ENCODE data around the gene TAF9B.
"Not testable (repeated sequence)": the region's sequence is repeated elsewhere in the genome, so short reads cannot be mapped to it uniquely, and the experiment has no call there.

TAF9B gene

DNA sequence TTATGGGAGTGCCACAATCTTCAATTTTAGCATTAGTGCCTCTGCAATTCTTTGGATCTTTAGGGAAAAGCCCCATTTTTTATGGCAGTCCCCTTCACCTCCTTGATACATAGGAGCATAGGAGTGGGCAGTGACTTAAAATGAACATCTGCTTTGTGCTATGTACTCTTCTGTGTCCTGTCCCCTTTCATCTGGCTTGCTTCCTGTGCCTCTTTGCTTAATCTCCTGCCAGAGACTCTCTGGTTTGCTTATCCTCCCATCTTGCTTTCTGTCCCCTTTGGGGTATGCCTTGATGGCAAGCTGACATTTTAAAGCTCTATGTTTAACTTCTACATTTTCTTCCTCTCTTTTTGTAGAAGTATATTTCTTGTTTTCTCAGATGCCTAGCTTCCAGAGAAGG lies 23.1 kb downstream of the TAF9B start:
- DNase-seq (ENCODE audit: low read depth in 2 of 2): no peak

DNA sequence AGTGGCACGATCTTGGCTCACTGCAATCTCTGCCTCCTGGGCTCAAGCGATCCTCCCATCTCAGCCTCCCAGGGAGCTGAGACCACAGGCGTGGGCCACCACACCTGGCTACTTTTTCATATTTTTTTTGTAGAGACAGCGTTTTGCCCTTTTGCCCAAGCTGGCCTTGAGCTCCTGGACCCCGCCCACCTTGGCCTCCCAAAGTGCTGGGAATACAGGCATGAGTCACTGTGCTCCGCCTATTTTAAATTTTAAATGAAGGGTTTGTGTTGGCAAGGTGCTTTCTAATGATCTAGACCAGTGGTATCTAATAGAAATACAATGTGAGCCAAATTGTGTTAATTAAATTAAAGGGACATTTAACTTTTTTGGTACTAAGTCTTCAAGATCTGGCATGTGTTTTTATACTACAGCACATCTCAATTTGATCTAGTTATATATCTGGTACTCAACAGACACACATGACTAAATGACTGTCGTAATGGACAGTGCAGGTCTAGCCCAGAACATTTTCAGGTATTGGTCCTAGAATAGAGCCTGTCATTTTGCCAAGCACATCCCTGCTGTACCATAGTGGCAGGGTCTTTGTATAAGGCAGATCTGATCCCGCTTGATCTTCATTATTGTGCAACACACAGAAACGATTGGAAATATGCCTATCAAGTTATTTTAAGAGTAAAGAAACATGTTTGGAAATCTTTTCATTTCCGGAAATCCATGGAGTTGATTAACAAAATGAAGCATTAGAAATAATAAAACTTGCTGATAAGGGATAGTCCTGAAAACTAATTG lies 28.1 kb downstream of the TAF9B start:
- DNase-seq (ENCODE audit: low read depth in 2 of 2): no peak

GRCh38 chrX:78109458-78109857 lies 30.0 kb downstream of the TAF9B start:
- DNase-seq (ENCODE audit: low read depth in 2 of 2): no peak

- no peak for DNase-seq (ENCODE audit: low read depth in 2 of 2)
Measured at GRCh38 chrX:78106651-78106986, 32.8 kb downstream of the TAF9B start.

DNA sequence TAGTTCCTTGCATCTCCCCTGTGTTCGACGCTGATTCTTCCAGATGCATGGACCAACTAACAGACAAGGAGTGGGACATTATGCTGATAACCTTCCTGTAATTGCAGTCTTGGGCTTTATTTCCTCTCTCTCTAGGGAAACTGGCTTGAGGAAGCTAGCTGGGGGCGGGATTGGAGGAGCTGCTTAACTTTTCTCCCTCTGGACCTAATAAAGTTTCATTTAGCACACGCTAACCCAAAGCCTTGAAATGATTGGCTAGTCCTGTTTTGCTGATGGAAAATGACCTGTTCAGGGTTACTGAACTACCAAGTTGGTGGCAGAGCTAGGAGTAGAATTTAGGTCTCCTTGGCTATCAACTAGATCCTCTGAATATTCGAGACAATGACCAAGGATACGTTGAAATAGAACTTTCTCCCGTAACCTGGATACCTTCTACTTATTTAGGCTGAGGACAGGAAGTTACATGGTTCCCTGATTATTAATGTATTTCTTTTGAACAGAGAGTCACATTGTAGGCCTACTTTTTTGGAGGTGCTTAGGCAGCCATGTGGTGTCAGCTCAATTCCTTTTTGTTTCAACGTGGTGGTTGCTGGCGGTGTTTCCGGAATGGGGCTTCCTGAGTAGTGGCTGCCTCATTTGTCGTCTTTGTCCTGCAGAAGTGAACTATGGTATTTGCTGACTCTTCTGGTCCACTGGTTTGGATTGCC lies 33.4 kb downstream of the TAF9B start:
- DNase-seq (ENCODE audit: low read depth in 2 of 2): no peak

GRCh38 chrX:78104447-78105176 lies 34.8 kb downstream of the TAF9B start:
- DNase-seq (ENCODE audit: low read depth in 2 of 2): no peak

DNA sequence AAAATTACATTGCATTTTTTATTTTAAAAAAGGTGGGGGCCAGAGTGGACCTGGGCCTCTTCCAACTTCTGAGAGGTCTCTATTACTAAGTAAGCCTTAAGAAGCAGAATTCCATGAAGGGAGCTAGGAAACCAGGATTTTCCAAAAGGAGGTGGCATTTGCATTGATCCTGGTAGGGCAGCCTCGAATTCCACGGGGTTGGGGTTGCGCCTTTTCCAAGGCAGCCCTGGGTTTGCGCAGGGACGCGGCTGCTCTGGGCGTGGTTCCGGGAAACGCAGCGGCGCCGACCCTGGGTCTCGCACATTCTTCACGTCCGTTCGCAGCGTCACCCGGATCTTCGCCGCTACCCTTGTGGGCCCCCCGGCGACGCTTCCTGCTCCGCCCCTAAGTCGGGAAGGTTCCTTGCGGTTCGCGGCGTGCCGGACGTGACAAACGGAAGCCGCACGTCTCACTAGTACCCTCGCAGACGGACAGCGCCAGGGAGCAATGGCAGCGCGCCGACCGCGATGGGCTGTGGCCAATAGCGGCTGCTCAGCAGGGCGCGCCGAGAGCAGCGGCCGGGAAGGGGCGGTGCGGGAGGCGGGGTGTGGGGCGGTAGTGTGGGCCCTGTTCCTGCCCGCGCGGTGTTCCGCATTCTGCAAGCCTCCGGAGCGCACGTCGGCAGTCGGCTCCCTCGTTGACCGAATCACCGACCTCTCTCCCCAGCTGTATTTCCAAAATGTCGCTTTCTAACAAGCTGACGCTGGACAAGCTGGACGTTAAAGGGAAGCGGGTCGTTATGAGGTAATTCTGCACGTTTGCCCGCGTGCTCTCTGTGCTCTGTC lies 35.6 kb downstream of the TAF9B start, which contains the start of gene PGK1:
Gene PGK1, plus strand, starts transcription at position 626 of the 824 bp plus-strand sequence. Its CDS starts 93 bp downstream, at position 719.
- DNase-seq (ENCODE audit: low read depth in 2 of 2): peak; percentile 83 to 86

DNA sequence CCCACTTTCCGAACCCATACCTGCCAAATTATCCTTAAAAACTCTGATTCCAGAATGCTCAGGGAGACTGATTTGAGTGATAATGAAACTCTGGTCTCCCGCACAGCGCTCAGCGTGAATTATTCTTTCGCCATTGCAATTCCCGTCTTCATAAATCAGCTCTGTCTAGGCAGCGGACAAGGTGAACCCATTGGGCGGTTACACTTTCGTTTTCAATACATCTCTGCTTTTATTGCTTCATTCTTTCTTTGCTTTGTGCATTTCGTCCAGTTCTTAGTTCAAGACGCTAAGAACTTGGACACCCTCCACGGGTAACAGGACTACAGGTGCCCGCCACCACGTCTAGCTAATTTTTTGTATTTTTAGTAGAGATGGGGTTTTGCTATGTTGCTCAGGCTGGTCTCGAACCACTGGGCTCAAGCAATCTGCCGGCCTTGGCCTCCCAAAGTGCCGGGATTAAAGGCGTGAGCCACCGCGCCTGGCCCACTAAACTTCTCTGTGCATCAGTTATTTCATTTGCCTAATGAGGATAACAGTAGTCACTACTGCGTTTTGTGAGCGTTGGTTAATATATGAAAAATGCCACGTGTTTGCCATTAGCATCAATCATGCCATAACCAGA lies 36.3 kb downstream of the TAF9B start:
- no peak for DNase-seq (ENCODE audit: low read depth in 2 of 2)

DNA sequence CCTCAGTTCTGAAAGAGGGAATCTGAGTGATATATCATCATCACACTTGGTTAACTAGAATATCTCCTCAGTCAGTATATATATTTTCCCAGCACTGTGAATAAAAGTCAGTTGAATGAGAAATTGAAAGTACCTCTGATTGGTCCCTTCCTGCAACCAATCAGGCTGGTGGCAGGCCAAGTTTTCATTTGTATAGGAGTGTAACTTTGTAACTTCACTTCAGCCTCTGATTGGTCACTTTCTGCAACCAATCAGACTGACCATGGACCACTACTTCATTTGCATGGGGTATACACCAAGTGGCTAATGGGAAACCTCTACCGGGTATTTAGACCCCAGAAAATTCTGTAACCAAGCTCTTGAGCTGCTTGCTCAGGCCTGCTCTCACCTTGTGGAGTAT lies 37.4 kb downstream of the TAF9B start:
- DNase-seq (ENCODE audit: low read depth in 2 of 2): no peak

GRCh38 chrX:78098108-78098507 lies 41.3 kb downstream of the TAF9B start:
- DNase-seq (ENCODE audit: low read depth in 2 of 2): no peak

DNA sequence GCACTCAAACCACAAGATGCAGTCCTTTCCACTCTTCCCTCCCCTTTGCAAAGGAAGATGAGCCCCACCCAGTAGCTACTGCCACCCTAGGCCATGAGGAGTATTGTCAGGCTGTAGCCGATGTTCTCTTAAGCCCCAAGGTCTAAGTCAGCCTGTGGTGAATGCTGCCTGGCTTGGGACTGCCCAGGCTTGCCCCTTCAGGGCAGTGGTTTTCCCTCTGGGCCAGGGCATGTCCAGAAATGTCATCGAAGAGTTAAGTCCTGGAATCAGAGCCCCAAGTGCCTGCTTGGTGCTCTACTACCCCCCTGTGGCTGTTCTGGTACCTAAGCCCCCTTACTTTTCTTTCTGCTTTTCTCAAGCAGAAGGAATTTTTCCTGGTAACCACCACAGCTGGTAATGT lies 47.2 kb downstream of the TAF9B start:
- no peak for DNase-seq (ENCODE audit: low read depth in 2 of 2)

DNA sequence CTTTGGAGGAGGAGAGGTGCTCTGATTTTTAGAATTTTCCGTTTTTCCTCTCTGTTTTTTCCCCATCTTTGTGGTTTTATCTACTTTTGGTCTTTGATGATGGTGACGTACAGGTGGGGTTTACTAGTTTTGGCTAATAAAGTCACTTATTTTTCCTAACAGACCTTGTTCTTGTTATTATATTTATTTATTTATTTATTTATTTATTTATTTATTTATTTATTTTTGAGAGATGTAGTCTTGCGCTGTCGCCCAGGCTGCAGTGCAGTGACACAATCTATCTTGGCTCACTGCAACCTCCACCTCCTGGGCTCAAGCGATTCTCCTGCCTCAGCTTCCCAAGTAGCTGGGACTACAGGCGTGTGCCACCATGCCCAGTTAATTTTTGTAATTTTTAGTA lies 58.0 kb downstream of the TAF9B start:
- DNase-seq (ENCODE audit: low read depth in 2 of 2): not testable (repeated sequence)
